PC-9 (cell line): ENCODE results near the gene DAPK1.

Source experiments
- CTCF ChIP-seq: fragments of 200-600 bp; sonication (generic); conservative IDR thresholded peaks from 2 replicates; pipeline ENCODE4 v1.6.1; 2017; ENCODE audit warnings: mixed run types, antibody characterized with exemption, mild to moderate bottlenecking, moderate library complexity
- EZH2 ChIP-seq: fragments of 200-600 bp; sonication (generic); IDR thresholded peaks from 2 replicates; pipeline ENCODE4 v1.8.0; 2017; ENCODE audit warnings: antibody characterized with exemption, low read depth

DNA sequence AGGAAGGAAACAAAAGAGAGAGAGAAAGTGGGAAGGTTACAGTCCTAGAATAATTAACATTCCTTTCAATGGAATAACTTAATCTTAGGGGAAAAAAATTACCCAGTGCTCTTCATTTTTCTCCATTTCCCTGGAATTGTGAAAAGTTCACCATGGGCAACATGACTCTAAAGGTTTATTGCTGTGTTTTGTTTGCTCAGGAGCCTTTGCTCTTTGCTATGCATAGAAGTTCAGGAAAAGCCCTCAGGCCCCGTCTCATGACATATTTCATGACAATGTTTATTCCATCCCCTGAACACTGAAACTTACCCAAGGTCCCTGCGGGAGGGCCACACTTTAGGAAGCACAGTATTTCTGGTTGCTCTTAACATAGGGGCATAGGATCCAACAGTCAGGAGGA, 218.5 kb downstream of the DAPK1 start:
- TF ChIP-seq EZH2 = no peak
- TF ChIP-seq CTCF = no peak
